Measurements from ENCODE around the gene FCMR.

Gene FCMR

GRCh38 chr1:206921772-206922265, at the start of gene FCMR:
TSS of gene FCMR (minus strand) at chr1:206921941. CDS start at chr1:206921854, 87 bp downstream.
- DNase-seq (ENCODE audit: low read depth in 2 of 2): no peak

DNA sequence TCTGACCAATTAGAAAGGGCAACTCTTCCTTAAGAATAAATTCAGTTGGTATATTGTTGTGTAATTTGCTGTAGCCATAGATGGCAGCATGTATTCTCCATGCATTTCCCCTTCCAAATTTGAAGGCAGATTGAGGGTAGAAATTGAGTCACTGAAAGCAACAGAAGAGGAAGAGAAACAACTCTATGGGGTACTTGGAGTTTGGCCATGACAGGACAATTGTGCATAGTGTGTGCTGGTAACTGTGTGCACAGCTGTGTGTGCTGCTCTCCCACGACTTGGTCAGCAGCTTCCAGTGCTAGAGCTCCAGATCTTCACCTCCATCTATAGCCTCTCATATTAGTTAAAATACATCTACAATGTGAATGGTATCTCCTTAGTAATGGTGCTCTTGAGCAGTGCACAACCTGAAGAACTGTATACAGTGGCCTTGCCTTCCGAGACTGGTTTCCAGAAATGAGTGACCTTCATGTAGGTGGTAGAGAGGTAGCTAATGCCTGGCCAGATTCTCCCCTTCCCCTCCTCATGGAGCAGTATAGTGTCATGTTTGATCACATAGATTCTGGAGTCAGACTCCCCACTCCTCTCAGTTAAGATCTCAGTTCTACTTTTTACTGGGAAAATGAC, 49.4 kb upstream of the FCMR start:
- DNase-seq (ENCODE audit: low read depth in 2 of 2): no peak

DNA sequence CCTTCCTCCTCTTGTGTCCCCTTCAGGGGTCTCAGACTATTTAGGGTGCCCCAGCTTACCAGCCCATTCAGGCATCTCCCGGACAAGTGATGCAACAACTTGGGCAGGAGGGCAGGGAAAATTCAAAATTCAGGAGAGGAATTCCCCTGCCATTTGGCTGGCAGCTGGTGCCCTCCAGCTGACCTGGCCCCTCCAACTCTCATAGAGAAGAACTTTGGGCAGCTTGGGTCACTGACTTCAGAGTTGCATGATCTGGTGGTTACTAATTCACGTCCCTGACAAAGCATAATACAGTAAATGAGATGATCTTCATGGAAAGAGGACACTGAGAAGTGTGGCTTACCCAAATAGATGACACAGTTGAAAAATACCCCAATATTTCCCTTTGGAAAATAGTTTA, 48.7 kb upstream of the FCMR start, which contains the start of gene FCAMR:
Gene FCAMR (minus strand): TSS at position 15 of the 400 bp plus-strand sequence. CDS start 335 bp downstream, outside the sequence.
- no peak for DNase-seq (ENCODE audit: low read depth in 2 of 2)

DNA sequence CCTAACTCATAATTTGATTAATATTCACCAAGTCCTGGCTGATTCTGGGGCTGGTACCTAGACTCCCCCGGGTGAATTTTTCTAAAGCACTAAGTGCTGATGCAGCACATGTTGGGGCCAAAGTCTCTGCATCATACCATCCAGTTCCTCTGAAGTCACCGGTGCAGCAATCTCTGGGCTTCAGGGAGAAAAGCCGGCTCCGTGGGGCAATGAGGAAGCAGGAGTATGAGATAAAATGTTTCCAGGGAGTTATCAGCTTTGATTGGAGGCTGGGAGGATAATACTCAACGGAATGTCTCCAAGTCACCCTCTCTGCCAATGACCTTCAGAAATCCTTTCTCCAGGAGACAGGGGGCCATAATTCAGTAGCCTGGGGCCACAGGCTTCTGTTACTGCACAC, 47.3 kb upstream of the FCMR start:
- DNase-seq (ENCODE audit: low read depth in 2 of 2): no peak

GRCh38 chr1:206967096-206967849, 45.5 kb upstream of the FCMR start:
- no peak for DNase-seq (ENCODE audit: low read depth in 2 of 2)

DNA sequence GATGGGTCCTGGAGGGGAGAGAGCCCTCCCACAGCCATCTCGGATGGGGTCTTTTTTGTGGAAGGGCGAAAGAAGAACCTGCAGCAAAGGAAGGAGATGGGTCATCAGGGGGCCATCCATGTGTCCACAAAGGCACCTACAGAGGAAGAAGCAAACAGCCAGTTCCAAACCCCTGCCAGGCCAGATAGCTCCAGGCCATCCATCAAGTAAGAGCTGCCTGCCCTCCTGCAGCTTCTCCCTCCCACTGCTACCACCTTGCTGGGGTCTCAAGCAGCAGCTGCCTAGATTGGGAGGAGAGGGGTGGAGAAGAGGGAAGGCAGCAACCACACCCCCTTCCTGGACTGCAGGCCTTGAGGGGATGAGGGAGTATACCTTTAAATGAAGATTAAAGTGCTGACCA, 44.0 kb upstream of the FCMR start:
- no peak for DNase-seq (ENCODE audit: low read depth in 2 of 2)

DNA sequence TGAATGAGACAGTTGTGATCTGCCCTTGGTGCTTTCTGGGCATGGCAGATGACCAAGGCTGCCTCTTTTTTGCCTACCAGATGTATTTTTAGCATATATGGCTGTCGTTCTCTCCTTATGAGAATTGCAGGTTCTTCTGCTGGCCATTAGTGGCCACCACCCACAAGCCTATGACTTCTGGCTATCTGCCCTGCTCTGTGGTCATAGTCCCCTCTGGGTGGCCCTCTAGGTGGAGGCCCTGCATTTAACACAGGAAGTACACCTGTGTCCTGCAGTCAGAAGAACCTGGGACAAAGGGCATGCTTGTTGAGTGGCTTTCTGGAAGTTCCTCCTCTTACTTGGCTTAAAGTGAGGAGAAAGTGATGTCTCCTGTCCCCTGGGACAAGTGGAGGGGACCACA, 42.0 kb upstream of the FCMR start:
- no peak for DNase-seq (ENCODE audit: low read depth in 2 of 2)

- DNase-seq (ENCODE audit: low read depth in 2 of 2): no peak
These were observed 41.5 kb upstream of the FCMR start for GRCh38 chr1:206963119-206963712.

DNA sequence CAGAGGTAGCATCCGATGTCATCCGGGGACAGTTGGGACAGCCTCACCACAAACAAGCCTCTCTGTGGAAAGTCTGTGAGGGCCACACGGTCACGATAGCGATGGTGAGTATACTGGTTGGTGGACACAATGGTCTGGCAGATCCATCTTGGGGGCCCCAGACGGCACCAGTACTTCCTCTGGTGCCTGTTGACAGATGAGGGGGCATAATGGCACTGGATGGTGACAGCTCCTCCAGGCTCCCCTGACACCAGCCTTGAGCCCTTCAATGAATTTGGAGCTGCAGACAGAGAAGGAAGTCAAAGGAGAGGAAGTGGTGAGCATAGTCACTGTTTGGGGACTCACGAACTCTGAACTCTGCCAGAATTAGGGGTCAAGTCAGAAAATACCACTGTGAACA, 40.5 kb upstream of the FCMR start:
- DNase-seq (ENCODE audit: low read depth in 2 of 2): no peak

DNA sequence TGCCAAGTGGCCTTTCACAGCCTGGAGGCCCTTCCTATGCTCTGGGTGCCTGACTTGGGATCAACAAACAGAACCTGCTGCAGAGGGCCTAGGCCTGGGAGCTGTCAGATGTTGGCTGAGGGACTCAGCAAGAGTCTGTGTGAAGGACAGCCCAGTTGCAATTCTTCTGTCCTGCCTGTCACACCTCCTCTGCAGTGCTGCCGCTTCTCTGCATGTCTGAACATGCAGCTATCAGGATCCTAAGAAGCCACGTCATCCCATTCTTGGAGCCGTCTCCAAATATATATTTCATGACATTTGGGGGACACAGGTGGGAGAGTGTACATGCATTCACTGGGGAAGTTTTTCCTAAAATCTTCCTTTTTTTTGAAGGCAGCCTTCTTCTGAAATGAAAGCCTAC, 39.9 kb upstream of the FCMR start:
- no peak for DNase-seq (ENCODE audit: low read depth in 2 of 2)

DNA sequence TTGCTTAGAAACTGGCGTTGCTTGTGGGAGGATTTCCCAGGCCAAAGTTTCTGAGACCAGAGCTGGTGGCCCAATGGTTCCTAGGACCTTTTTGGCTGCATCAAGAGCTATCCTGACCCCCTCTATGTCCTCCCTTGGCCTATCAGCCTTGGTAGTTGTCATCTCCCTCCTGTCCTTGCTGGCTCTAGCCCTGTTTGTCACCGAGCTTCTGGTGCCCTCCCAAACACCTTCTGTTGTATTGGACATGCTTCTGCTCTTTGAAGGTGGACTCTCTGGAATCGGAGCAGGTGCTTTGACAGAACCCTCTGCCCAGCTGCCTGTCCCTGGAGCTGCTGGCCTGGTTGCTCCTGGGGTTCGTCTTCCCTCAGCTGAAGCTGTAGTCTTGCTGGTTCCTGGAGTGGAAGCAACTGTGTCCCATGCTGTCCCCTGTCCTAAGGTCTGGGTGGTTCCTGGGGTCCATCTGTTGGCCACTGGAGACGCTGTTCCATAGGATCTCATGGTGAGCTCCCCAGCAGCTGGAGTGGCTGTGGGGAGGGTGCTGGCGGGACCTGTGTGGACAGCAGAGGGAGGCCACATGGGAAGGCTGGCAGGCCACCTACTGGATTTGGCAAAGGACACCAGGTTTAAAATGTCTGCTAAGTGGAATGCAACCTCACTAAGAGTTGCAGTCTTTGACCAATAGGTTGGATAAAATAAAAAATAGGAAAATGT, 39.1 kb upstream of the FCMR start:
- no peak for DNase-seq (ENCODE audit: low read depth in 2 of 2)

DNA sequence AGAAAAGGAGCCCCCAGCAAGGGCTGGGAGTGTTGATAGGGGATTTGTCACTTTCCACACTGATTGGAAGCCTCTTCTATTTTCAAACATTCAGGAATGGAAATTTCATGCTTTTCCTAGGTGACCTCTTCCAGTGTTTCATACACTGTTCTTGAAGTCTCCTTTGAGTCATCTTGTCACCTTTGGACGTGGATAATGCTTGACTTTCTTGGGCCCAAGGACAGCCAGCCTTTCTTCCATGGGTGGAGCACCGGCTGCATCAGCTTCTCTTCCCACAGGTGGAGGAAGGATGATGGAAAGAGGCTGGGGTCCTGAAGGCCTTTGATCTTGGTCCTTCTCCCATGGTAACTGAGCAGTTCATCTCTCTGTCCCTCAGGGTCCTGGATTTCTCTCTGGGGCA, 36.4 kb upstream of the FCMR start:
- no peak for DNase-seq (ENCODE audit: low read depth in 2 of 2)

- DNase-seq (ENCODE audit: low read depth in 2 of 2): no peak
These were observed 35.9 kb upstream of the FCMR start for GRCh38 chr1:206957639-206958038.

DNA sequence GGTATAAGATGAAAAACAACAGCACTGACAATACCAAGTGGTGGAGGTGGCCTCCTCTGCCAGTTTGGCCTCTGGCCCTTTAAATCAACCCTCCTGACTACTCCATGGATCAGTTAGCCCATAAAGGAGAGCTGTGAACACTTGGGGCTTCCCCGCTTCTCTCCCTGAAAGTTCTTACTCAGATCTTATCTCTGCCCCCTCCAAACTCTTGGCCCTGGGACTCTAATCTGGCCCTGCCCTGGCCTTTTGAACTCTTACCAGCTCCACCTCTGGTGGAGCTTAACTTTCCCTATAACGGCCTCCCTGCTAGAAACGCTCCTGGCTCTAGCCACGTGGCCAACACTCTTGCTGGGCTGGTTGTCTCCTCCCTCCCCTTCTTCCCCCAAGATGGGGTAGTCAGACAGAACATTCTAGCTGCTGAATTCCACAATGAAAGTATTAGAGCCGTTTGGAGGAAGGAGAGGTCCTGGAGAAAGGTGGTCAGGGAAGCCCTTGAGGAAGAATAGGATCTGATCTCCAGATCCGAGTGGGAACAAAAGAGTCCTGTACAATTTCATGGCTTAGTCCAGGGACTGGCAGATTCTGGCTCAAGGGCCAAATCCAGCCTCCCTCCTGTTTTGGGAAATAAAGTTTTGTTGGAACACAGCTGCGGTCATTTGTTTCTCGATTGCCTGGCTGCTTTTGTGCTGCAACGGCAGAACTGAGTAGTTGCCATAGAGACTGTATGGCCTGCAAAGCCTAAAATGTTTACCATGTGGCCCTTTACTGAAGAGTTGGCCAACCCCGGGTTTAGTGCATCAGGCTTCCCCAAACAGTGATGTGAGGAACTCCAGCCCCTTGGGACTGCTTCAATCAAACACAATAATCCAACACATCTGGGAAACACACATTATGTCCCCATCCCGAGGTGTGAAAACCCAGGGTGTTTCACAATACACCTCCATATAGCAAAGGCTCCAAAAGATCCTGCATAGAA, 34.0 kb upstream of the FCMR start:
- no peak for DNase-seq (ENCODE audit: low read depth in 2 of 2)

DNA sequence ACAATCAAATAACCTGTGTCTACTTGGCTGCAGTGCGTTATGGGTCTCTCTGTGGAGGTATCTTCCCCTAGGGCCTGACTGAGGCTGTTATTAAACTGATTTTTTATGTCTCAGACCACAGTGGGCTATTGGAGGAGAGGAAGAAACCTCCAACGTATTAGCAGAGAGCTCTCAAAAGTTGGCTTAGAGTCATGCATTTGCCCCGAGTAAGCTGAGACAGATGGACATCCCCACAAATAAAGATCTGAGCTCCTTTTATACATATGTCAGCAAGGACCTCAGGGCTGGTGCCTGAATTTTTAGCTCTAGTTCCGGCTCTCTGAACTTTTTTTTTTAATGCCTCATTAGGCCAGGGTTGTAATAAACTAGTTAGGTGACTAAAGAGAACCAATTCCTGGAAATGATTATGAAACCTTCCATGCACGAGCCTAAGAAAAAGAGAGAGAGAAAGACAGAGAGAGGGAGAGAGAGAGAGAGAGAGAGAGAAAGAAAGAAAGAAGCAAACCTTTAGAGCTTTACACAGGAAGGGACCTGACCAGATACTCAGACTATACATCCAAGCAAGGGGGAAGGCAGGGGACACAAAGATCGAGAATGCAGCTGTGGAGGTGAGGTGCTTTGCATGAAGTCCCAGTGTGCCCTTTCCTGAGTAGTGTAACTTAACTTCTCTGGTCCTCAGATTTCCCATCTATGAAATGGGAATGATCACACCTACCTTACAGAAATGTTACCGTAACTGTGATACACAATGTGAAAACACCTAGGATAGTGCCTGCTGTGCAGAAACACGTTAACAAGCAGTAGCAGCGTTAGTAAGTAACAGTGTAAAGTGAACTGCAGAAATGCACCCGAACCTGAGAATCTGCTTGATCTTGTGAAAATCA, 33.0 kb upstream of the FCMR start:
- no peak for DNase-seq (ENCODE audit: low read depth in 2 of 2)

GRCh38 chr1:206953626-206954025, 31.9 kb upstream of the FCMR start:
- DNase-seq (ENCODE audit: low read depth in 2 of 2): no peak

- DNase-seq (ENCODE audit: low read depth in 2 of 2): no peak
These were observed 31.4 kb upstream of the FCMR start for GRCh38 chr1:206953126-206953525.

- DNase-seq (ENCODE audit: low read depth in 2 of 2): no peak
These were observed 30.4 kb upstream of the FCMR start for GRCh38 chr1:206952171-206952570.

- no peak for DNase-seq (ENCODE audit: low read depth in 2 of 2)
These were observed 29.8 kb upstream of the FCMR start for GRCh38 chr1:206951318-206952100.
